GM18498 (cell line): ENCODE results near the gene A3GALT2.

Experiments used
- ATAC-seq: cut with Tn5 transposase; IDR thresholded peaks from one replicate; pipeline ENCODE4 v1.9.1; 2021; ENCODE audit warnings: mild to moderate bottlenecking, moderate library complexity; ENCODE audit not compliant: unreplicated experiment

The A3GALT2 gene

GRCh38 chr1:33350611-33351280 is 29.8 kb upstream of the A3GALT2 start:
- no peak for ATAC-seq

- peak; percentile 80 for ATAC-seq
Measured at GRCh38 chr1:33349778-33350610, 29.1 kb upstream of the A3GALT2 start.

- ATAC-seq = peak; percentile 39
Measured at GRCh38 chr1:33349081-33349759, 28.3 kb upstream of the A3GALT2 start.

- no peak for ATAC-seq
Measured at GRCh38 chr1:33348676-33349080, 27.8 kb upstream of the A3GALT2 start.

- ATAC-seq = no peak
Measured at GRCh38 chr1:33348194-33348593, 27.3 kb upstream of the A3GALT2 start.

- no peak for ATAC-seq
Measured at GRCh38 chr1:33347650-33347992, 26.7 kb upstream of the A3GALT2 start.

- ATAC-seq = no peak
Measured at GRCh38 chr1:33346927-33347649, 26.2 kb upstream of the A3GALT2 start.

GRCh38 chr1:33346533-33346926 is 25.6 kb upstream of the A3GALT2 start:
- ATAC-seq = no peak

- no peak for ATAC-seq
Measured at GRCh38 chr1:33344896-33345560, 24.1 kb upstream of the A3GALT2 start.

- ATAC-seq = no peak
Measured at GRCh38 chr1:33343539-33343938, 22.6 kb upstream of the A3GALT2 start.

- ATAC-seq = no peak
Measured at GRCh38 chr1:33342041-33342723, 21.3 kb upstream of the A3GALT2 start.

- no peak for ATAC-seq
Measured at GRCh38 chr1:33341190-33341589, 20.3 kb upstream of the A3GALT2 start.

GRCh38 chr1:33339413-33339812 is 18.5 kb upstream of the A3GALT2 start:
- ATAC-seq = no peak

GRCh38 chr1:33338440-33339211 is 17.7 kb upstream of the A3GALT2 start:
- ATAC-seq = no peak

- no peak for ATAC-seq
Measured at GRCh38 chr1:33338048-33338439, 17.1 kb upstream of the A3GALT2 start.

- ATAC-seq = no peak
Measured at GRCh38 chr1:33337441-33337840, 16.5 kb upstream of the A3GALT2 start.

GRCh38 chr1:33336580-33336979 is 15.7 kb upstream of the A3GALT2 start:
- ATAC-seq = no peak

GRCh38 chr1:33335020-33335419 is 14.1 kb upstream of the A3GALT2 start:
- no peak for ATAC-seq

GRCh38 chr1:33334081-33334552 is 13.2 kb upstream of the A3GALT2 start:
- ATAC-seq = no peak
